ENCODE measurements around the gene NAV1.
"Not testable (repeated sequence)": the region's sequence is repeated elsewhere in the genome, so short reads cannot be mapped to it uniquely, and the experiment has no call there.

The NAV1 gene

GRCh38 chr1:201565771-201566528 lies 27.0 kb downstream of the NAV1 start:
- DNase-seq = no peak

- DNase-seq = no peak
These were observed 27.5 kb downstream of the NAV1 start for GRCh38 chr1:201566529-201566823.

- no peak for DNase-seq
These were observed 28.2 kb downstream of the NAV1 start for GRCh38 chr1:201566933-201567801.

- DNase-seq = no peak
These were observed 29.3 kb downstream of the NAV1 start for GRCh38 chr1:201568265-201568664.

GRCh38 chr1:201568859-201569294 lies 29.9 kb downstream of the NAV1 start:
- no peak for DNase-seq

GRCh38 chr1:201570181-201570885 lies 31.4 kb downstream of the NAV1 start:
- no peak for DNase-seq

GRCh38 chr1:201570886-201571624 lies 32.1 kb downstream of the NAV1 start:
- no peak for DNase-seq

GRCh38 chr1:201573030-201573429 lies 34.1 kb downstream of the NAV1 start:
- no peak for DNase-seq

- no peak for DNase-seq
These were observed 35.0 kb downstream of the NAV1 start for GRCh38 chr1:201573923-201574322.

- no peak for DNase-seq
These were observed 37.0 kb downstream of the NAV1 start for GRCh38 chr1:201575912-201576311.

GRCh38 chr1:201576914-201577313 lies 38.0 kb downstream of the NAV1 start:
- no peak for DNase-seq

- no peak for DNase-seq
These were observed 39.3 kb downstream of the NAV1 start for GRCh38 chr1:201578008-201578888.

- not testable (repeated sequence) for DNase-seq
These were observed 42.4 kb downstream of the NAV1 start for GRCh38 chr1:201581371-201581770.

- DNase-seq = no peak
These were observed 43.9 kb downstream of the NAV1 start for GRCh38 chr1:201582705-201583442.

- DNase-seq = no peak
These were observed 44.7 kb downstream of the NAV1 start for GRCh38 chr1:201583663-201584062.

GRCh38 chr1:201584471-201585092 lies 45.7 kb downstream of the NAV1 start:
- no peak for DNase-seq

GRCh38 chr1:201585093-201585483 lies 46.2 kb downstream of the NAV1 start:
- DNase-seq = no peak

GRCh38 chr1:201585901-201586300 lies 47.0 kb downstream of the NAV1 start:
- no peak for DNase-seq

GRCh38 chr1:201586806-201587205 lies 47.9 kb downstream of the NAV1 start:
- DNase-seq = no peak

GRCh38 chr1:201587729-201588128 lies 48.8 kb downstream of the NAV1 start:
- no peak for DNase-seq
